ENCODE measurements around the gene TTC27. TPM values are rescaled to one million over a fixed set of nuclear protein-coding genes. Genes with fewer than 3 reads are reported as not detected.

Gene TTC27
- total RNA-seq, 1 donor from 2014 or later: 24.1 TPM

GRCh38 chr2:32671885-32672533, 44.2 kb downstream of the TTC27 start:
- Histone ChIP-seq H3K36me3 (ENCODE audit: control insufficient read depth, insufficient read depth, low read length) (no peaks in the 10 kb centered on the region), H3K27me3 (ENCODE audit: control insufficient read depth, insufficient read depth, low read length) (no peaks in the 10 kb centered on the region), H3K4me3 (ENCODE audit: low read depth, low read length) (no peak overlapping the region)
- no peak for DNase-seq (ENCODE audit: low read depth)
- TF ChIP-seq CTCF (IDR thresholded peaks at IDR 0.05; ENCODE audit: insufficient read depth, low read length, poor library complexity, severe bottlenecking): no peak

GRCh38 chr2:32678825-32679224, 51.0 kb downstream of the TTC27 start:
- no peak for DNase-seq (ENCODE audit: low read depth)
- TF ChIP-seq CTCF (IDR thresholded peaks at IDR 0.05; ENCODE audit: insufficient read depth, low read length, poor library complexity, severe bottlenecking): no peak
- Histone ChIP-seq H3K4me3 (ENCODE audit: low read depth, low read length) (no peak overlapping the region), H3K27me3 (ENCODE audit: control insufficient read depth, insufficient read depth, low read length) (no peaks in the 10 kb centered on the region), H3K36me3 (ENCODE audit: control insufficient read depth, insufficient read depth, low read length) (peaks cover 1% of the 10 kb centered on the region)

- no peak for TF ChIP-seq CTCF (IDR thresholded peaks at IDR 0.05; ENCODE audit: insufficient read depth, low read length, poor library complexity, severe bottlenecking)
Measured at GRCh38 chr2:32680942-32681341, 53.1 kb downstream of the TTC27 start.

GRCh38 chr2:32683520-32684086, 55.8 kb downstream of the TTC27 start:
- no peak for TF ChIP-seq CTCF (IDR thresholded peaks at IDR 0.05; ENCODE audit: insufficient read depth, low read length, poor library complexity, severe bottlenecking)

More at GRCh38 chr2:32680942-32681341, 53.1 kb downstream of the TTC27 start:
- H3K36me3 ChIP-seq (ENCODE audit: control insufficient read depth, insufficient read depth, low read length): peaks cover 1% of the 10 kb centered on the region
- DNase-seq (ENCODE audit: low read depth): no peak
- no peak overlapping the region for H3K4me3 ChIP-seq (ENCODE audit: low read depth, low read length)
- H3K27me3 ChIP-seq (ENCODE audit: control insufficient read depth, insufficient read depth, low read length): no peaks in the 10 kb centered on the region

GRCh38 chr2:32688541-32688940, 60.7 kb downstream of the TTC27 start:
- DNase-seq (ENCODE audit: low read depth): no peak
- no peak overlapping the region for H3K4me3 ChIP-seq (ENCODE audit: low read depth, low read length)
- no peaks in the 10 kb centered on the region for H3K27me3 ChIP-seq (ENCODE audit: control insufficient read depth, insufficient read depth, low read length)
- TF ChIP-seq CTCF (IDR thresholded peaks at IDR 0.05; ENCODE audit: insufficient read depth, low read length, poor library complexity, severe bottlenecking): no peak
- no peaks in the 10 kb centered on the region for H3K36me3 ChIP-seq (ENCODE audit: control insufficient read depth, insufficient read depth, low read length)

More at GRCh38 chr2:32683520-32684086, 55.8 kb downstream of the TTC27 start:
- Histone ChIP-seq H3K27me3 (ENCODE audit: control insufficient read depth, insufficient read depth, low read length) (no peaks in the 10 kb centered on the region), H3K4me3 (ENCODE audit: low read depth, low read length) (no peak overlapping the region), H3K36me3 (ENCODE audit: control insufficient read depth, insufficient read depth, low read length) (no peaks in the 10 kb centered on the region)
- no peak for DNase-seq (ENCODE audit: low read depth)

- H3K4me3 ChIP-seq (ENCODE audit: low read depth, low read length): no peak overlapping the region
- no peak for DNase-seq (ENCODE audit: low read depth)
- TF ChIP-seq CTCF (IDR thresholded peaks at IDR 0.05; ENCODE audit: insufficient read depth, low read length, poor library complexity, severe bottlenecking): no peak
- no peaks in the 10 kb centered on the region for H3K36me3 ChIP-seq (ENCODE audit: control insufficient read depth, insufficient read depth, low read length)
- H3K27me3 ChIP-seq (ENCODE audit: control insufficient read depth, insufficient read depth, low read length): no peaks in the 10 kb centered on the region
Measured at GRCh38 chr2:32691678-32692077, 63.8 kb downstream of the TTC27 start.

Data from kidney epithelial cell (primary cell).